ENCODE measurements around the gene ACOXL.

The ACOXL gene

GRCh38 chr2:110860630-110861029, 128.3 kb downstream of the ACOXL start:
- no peak for DNase-seq

- DNase-seq = no peak
Observed at GRCh38 chr2:110861616-110862260, 129.4 kb downstream of the ACOXL start.

GRCh38 chr2:110863726-110864125, 131.4 kb downstream of the ACOXL start:
- DNase-seq = no peak

GRCh38 chr2:110864176-110864575, 131.8 kb downstream of the ACOXL start:
- DNase-seq = no peak

- no peak for DNase-seq
Observed at GRCh38 chr2:110864731-110865130, 132.4 kb downstream of the ACOXL start.

- no peak for DNase-seq
Observed at GRCh38 chr2:110865188-110865587, 132.8 kb downstream of the ACOXL start.

- no peak for DNase-seq
Observed at GRCh38 chr2:110866045-110866444, 133.7 kb downstream of the ACOXL start.

- no peak for DNase-seq
Observed at GRCh38 chr2:110866466-110866865, 134.1 kb downstream of the ACOXL start.

- no peak for DNase-seq
Observed at GRCh38 chr2:110867078-110867477, 134.7 kb downstream of the ACOXL start.

GRCh38 chr2:110868971-110869370, 136.6 kb downstream of the ACOXL start:
- DNase-seq = no peak

- DNase-seq = peak; percentile 31 to 51
Observed at GRCh38 chr2:110869472-110870446, 137.4 kb downstream of the ACOXL start.

- DNase-seq = no peak
Observed at GRCh38 chr2:110870545-110870944, 138.2 kb downstream of the ACOXL start.

- no peak for DNase-seq
Observed at GRCh38 chr2:110871637-110872036, 139.3 kb downstream of the ACOXL start.

GRCh38 chr2:110872521-110872920, 140.1 kb downstream of the ACOXL start:
- DNase-seq = peak in 1 of 2 experiments; percentile 13

GRCh38 chr2:110873056-110873502, 140.7 kb downstream of the ACOXL start:
- no peak for DNase-seq

- no peak for DNase-seq
Observed at GRCh38 chr2:110873597-110874452, 141.5 kb downstream of the ACOXL start.

- no peak for DNase-seq
Observed at GRCh38 chr2:110874453-110875383, 142.3 kb downstream of the ACOXL start.

- no peak for DNase-seq
Observed at GRCh38 chr2:110875384-110875725, 143.0 kb downstream of the ACOXL start.

GRCh38 chr2:110876167-110876999, 144.0 kb downstream of the ACOXL start:
- DNase-seq = no peak

- no peak for DNase-seq
Observed at GRCh38 chr2:110877031-110877827, 144.9 kb downstream of the ACOXL start.

Data from SHP77 (cell line).